Nephron (organoid): Measurements from ENCODE around the gene SUGP2.
A peak's percentile ranks its signal among the peaks of the same experiment; 100 is the strongest.

Experiments used
- H3K27ac Mint-ChIP-seq, 3 experiments: 2 replicates each; pipeline ENCODE4 v1.8.0; 2020; ENCODE audit warnings: mixed read lengths in 3 of 3, mild to moderate bottlenecking in 2 of 3, moderate library complexity in 1 of 3
- H3K27me3 Mint-ChIP-seq: 2 replicates; pipeline ENCODE4 v1.8.0; 2021; ENCODE audit warnings: low read depth, mild to moderate bottlenecking, moderate library complexity, mixed read lengths
- H3K36me3 Mint-ChIP-seq: 2 replicates; pipeline ENCODE4 v1.8.0; 2020; ENCODE audit warnings: low read depth, mixed read lengths
- H3K4me1 Mint-ChIP-seq: 2 replicates; pipeline ENCODE4 v1.8.0; 2020; ENCODE audit warnings: mixed read lengths
- H3K4me3 Mint-ChIP-seq, 3 experiments: 2 replicates each; pipeline ENCODE4 v1.8.0; 2020; ENCODE audit warnings: mild to moderate bottlenecking in 3 of 3, mixed read lengths in 3 of 3, moderate library complexity in 2 of 3
- H3K9me3 Mint-ChIP-seq: 2 replicates; pipeline ENCODE4 v1.8.0; 2020; ENCODE audit warnings: mixed read lengths
- CTCF ChIP-seq, 3 experiments: fragments of 200-600 bp; sonication (generic); IDR thresholded peaks; one replicate each; pipeline ENCODE4 v1.5.0; 2021; ENCODE audit warnings: antibody characterized with exemption in 3 of 3; ENCODE audit not compliant: unreplicated experiment in 3 of 3

The SUGP2 gene

GRCh38 chr19:19034204-19034624, 897 bp upstream of the SUGP2 start:
- H3K4me1 Mint-ChIP-seq = peaks cover 15% of the 10 kb centered on the region
- H3K4me3 Mint-ChIP-seq = peak overlapping the region; percentile 85 to 88 (median 87)
- H3K27ac Mint-ChIP-seq = peak overlapping the region; percentile 60 to 79 (median 71)
- TF ChIP-seq CTCF (IDR thresholded peaks at IDR 0.05; ENCODE audit: unreplicated experiment in 3 of 3) = no peak
- no peaks in the 10 kb centered on the region for H3K9me3 Mint-ChIP-seq
- peaks cover 2% of the 10 kb centered on the region for H3K27me3 Mint-ChIP-seq
- peaks cover 45% of the 10 kb centered on the region for H3K36me3 Mint-ChIP-seq

GRCh38 chr19:19033176-19033425, 216 bp downstream of the SUGP2 start:
- peak overlapping the region in 2 of 3 experiments; percentile 98 to 99 for H3K27ac Mint-ChIP-seq
- H3K9me3 Mint-ChIP-seq = no peaks in the 10 kb centered on the region
- peaks cover 43% of the 10 kb centered on the region for H3K36me3 Mint-ChIP-seq
- no peaks in the 10 kb centered on the region for H3K27me3 Mint-ChIP-seq
- peaks cover 15% of the 10 kb centered on the region for H3K4me1 Mint-ChIP-seq
- TF ChIP-seq CTCF (IDR thresholded peaks at IDR 0.05; ENCODE audit: unreplicated experiment in 3 of 3) = no peak
- peak overlapping the region; percentile 95 to 98 (median 97) for H3K4me3 Mint-ChIP-seq

GRCh38 chr19:19032420-19033175, 719 bp downstream of the SUGP2 start:
- H3K4me3 Mint-ChIP-seq = peak overlapping the region; percentile 95 to 98 (median 97)
- TF ChIP-seq CTCF (IDR thresholded peaks at IDR 0.05; ENCODE audit: unreplicated experiment in 3 of 3) = no peak
- no peaks in the 10 kb centered on the region for H3K27me3 Mint-ChIP-seq
- peaks cover 15% of the 10 kb centered on the region for H3K4me1 Mint-ChIP-seq
- H3K27ac Mint-ChIP-seq = peak overlapping the region; percentile 94 to 99 (median 98)
- H3K36me3 Mint-ChIP-seq = peaks cover 43% of the 10 kb centered on the region
- no peaks in the 10 kb centered on the region for H3K9me3 Mint-ChIP-seq

- Mint-ChIP-seq H3K27ac (peak overlapping the region; percentile 94 to 99 (median 98)), H3K36me3 (peaks cover 46% of the 10 kb centered on the region), H3K27me3 (no peaks in the 10 kb centered on the region), H3K4me1 (peaks cover 15% of the 10 kb centered on the region), H3K9me3 (no peaks in the 10 kb centered on the region), H3K4me3 (peak overlapping the region; percentile 95 to 98 (median 97))
- TF ChIP-seq CTCF (IDR thresholded peaks at IDR 0.05; ENCODE audit: unreplicated experiment in 3 of 3) = no peak
Measured at GRCh38 chr19:19031891-19032290, 1.4 kb downstream of the SUGP2 start.

GRCh38 chr19:19028526-19028925, 4.8 kb downstream of the SUGP2 start:
- H3K27me3 Mint-ChIP-seq = no peaks in the 10 kb centered on the region

More at GRCh38 chr19:19028526-19028925, 4.8 kb downstream of the SUGP2 start:
- H3K4me3 Mint-ChIP-seq = peak overlapping the region in 2 of 3 experiments; percentile 2 to 63
- no peak for TF ChIP-seq CTCF (IDR thresholded peaks at IDR 0.05; ENCODE audit: unreplicated experiment in 3 of 3)
- no peak overlapping the region for H3K27ac Mint-ChIP-seq
- H3K4me1 Mint-ChIP-seq = peaks cover 13% of the 10 kb centered on the region
- H3K36me3 Mint-ChIP-seq = peaks cover 56% of the 10 kb centered on the region
- no peaks in the 10 kb centered on the region for H3K9me3 Mint-ChIP-seq
